PFSK-1 (cell line): Measurements from ENCODE around the gene AJAP1.

Experiments used
- FOXP2 ChIP-seq: optimal IDR thresholded peaks from 2 replicates; pipeline ENCODE3; 2011; ENCODE audit warnings: borderline replicate concordance, control low read depth, inconsistent platforms; ENCODE audit not compliant: insufficient read depth; ENCODE audit errors: extremely low read length, extremely low read depth
- POLR2AphosphoS5 ChIP-seq: IDR thresholded peaks from 2 replicates; pipeline ENCODE4 v1.6.1; 2012; ENCODE audit warnings: low read depth, mild to moderate bottlenecking, control low read depth, low read length, moderate library complexity
- REST ChIP-seq, 2 experiments: IDR thresholded peaks; 2 replicates each; pipeline versions ENCODE4 v1.6.1 to v1.8.0; 2011 to 2012; ENCODE audit warnings: low read depth in 2 of 2, low read length in 2 of 2, control low read depth in 1 of 2, inconsistent platforms in 1 of 2, mild to moderate bottlenecking in 1 of 2, moderate library complexity in 1 of 2; ENCODE audit not compliant: insufficient read depth in 1 of 2
- SIN3A ChIP-seq: IDR thresholded peaks from 2 replicates; pipeline ENCODE4 v1.6.1; 2012; ENCODE audit warnings: mild to moderate bottlenecking, low read length, moderate library complexity, borderline replicate concordance; ENCODE audit not compliant: insufficient read depth
- TAF1 ChIP-seq: IDR thresholded peaks from 2 replicates; pipeline ENCODE4 v1.6.1; 2012; ENCODE audit warnings: low read length, control low read depth, borderline replicate concordance; ENCODE audit not compliant: insufficient read depth

The AJAP1 gene

GRCh38 chr1:4656533-4657140, 2.2 kb downstream of the AJAP1 start:
- no peak for TF ChIP-seq FOXP2
- no peak for TF ChIP-seq REST (IDR thresholded peaks at IDR 0.05; ENCODE audit: insufficient read depth in 1 of 2, low read depth in 2 of 2, low read length in 2 of 2)
- TF ChIP-seq POLR2AphosphoS5, result no peak
- TF ChIP-seq TAF1, result no peak
- TF ChIP-seq SIN3A, result no peak

GRCh38 chr1:4657244-4657789, 2.9 kb downstream of the AJAP1 start:
- TF ChIP-seq SIN3A (no peak), TAF1 (no peak), FOXP2 (no peak), REST (IDR thresholded peaks at IDR 0.05; ENCODE audit: insufficient read depth in 1 of 2, low read depth in 2 of 2, low read length in 2 of 2) (no peak), POLR2AphosphoS5 (no peak)

- no peak for TF ChIP-seq REST (IDR thresholded peaks at IDR 0.05; ENCODE audit: insufficient read depth in 1 of 2, low read depth in 2 of 2, low read length in 2 of 2)
- no peak for TF ChIP-seq TAF1
- TF ChIP-seq FOXP2, result no peak
- no peak for TF ChIP-seq POLR2AphosphoS5
- no peak for TF ChIP-seq SIN3A
Observed at GRCh38 chr1:4657960-4658541, 3.6 kb downstream of the AJAP1 start.

GRCh38 chr1:4658643-4659628, 4.5 kb downstream of the AJAP1 start:
- TF ChIP-seq SIN3A (no peak), REST (IDR thresholded peaks at IDR 0.05; ENCODE audit: insufficient read depth in 1 of 2, low read depth in 2 of 2, low read length in 2 of 2) (no peak), POLR2AphosphoS5 (no peak)
